GM12864 (cell line): ENCODE measurements around the gene HPD.

ENCODE experiments used
- DNase-seq: peaks from one replicate; pipeline ENCODE4 v3.0.0-alpha.2; 2011; ENCODE audit warnings: low read depth
- H3K4me3 ChIP-seq: 2 replicates; pipeline ENCODE4 v1.5.1; 2011; ENCODE audit warnings: mild to moderate bottlenecking, low read depth, low read length, control low read depth
- CTCF ChIP-seq: IDR thresholded peaks from 2 replicates; pipeline ENCODE4 v1.5.1; 2011; ENCODE audit warnings: low read depth, mild to moderate bottlenecking, moderate library complexity, low read length, control low read depth, inconsistent platforms; ENCODE audit errors: missing control alignments

Gene HPD

GRCh38 chr12:121799156-121799841 is 59.4 kb downstream of the HPD start:
- peak; percentile 7 for TF ChIP-seq CTCF

GRCh38 chr12:121798787-121799155 is 59.9 kb downstream of the HPD start:
- DNase-seq = no peak
- no peak overlapping the region for H3K4me3 ChIP-seq
- no peak for TF ChIP-seq CTCF

More at GRCh38 chr12:121799156-121799841, 59.4 kb downstream of the HPD start:
- DNase-seq = no peak
- H3K4me3 ChIP-seq = peak overlapping the region; percentile 79

GRCh38 chr12:121797937-121798786 is 60.5 kb downstream of the HPD start:
- H3K4me3 ChIP-seq = no peak overlapping the region

GRCh38 chr12:121796855-121797751 is 61.6 kb downstream of the HPD start:
- no peak for DNase-seq
- TF ChIP-seq CTCF = no peak
- H3K4me3 ChIP-seq = no peak overlapping the region

More at GRCh38 chr12:121797937-121798786, 60.5 kb downstream of the HPD start:
- DNase-seq = no peak
- no peak for TF ChIP-seq CTCF

- TF ChIP-seq CTCF = peak; percentile 98
- DNase-seq = no peak
- H3K4me3 ChIP-seq = no peak overlapping the region
Observed at GRCh38 chr12:121795034-121795968, 63.4 kb downstream of the HPD start.
